C1 segment of cervical spinal cord (tissue), 14 donors: ENCODE results near the gene FLYWCH1.

Experiments
- DNase-seq, 14 donors: peaks; one replicate each; lab custom pipeline; 2025; lab: John Stamatoyannopoulos, UW

FLYWCH1 gene

GRCh38 chr16:2950773-2951172 is 39.0 kb downstream of the FLYWCH1 start:
- DNase-seq = no peak

- DNase-seq = no peak
Observed at GRCh38 chr16:2952679-2953078, 40.9 kb downstream of the FLYWCH1 start.

GRCh38 chr16:2953706-2954627 is 42.2 kb downstream of the FLYWCH1 start:
- no peak for DNase-seq

GRCh38 chr16:2954656-2955381 is 43.1 kb downstream of the FLYWCH1 start:
- no peak for DNase-seq

- no peak for DNase-seq
Observed at GRCh38 chr16:2955438-2955778, 43.7 kb downstream of the FLYWCH1 start.

GRCh38 chr16:2955779-2956578 is 44.2 kb downstream of the FLYWCH1 start:
- DNase-seq = no peak

- DNase-seq = no peak
Observed at GRCh38 chr16:2956579-2956956, 44.8 kb downstream of the FLYWCH1 start.

- DNase-seq = no peak
Observed at GRCh38 chr16:2959206-2959605, 47.5 kb downstream of the FLYWCH1 start.

- DNase-seq = no peak
Observed at GRCh38 chr16:2960183-2961010, 48.7 kb downstream of the FLYWCH1 start.

- DNase-seq = no peak
Observed at GRCh38 chr16:2962334-2963073, 50.8 kb downstream of the FLYWCH1 start.

- DNase-seq = no peak
Observed at GRCh38 chr16:2963074-2963722, 51.5 kb downstream of the FLYWCH1 start.

GRCh38 chr16:2963723-2964474 is 52.2 kb downstream of the FLYWCH1 start, which contains the start of gene KREMEN2:
KREMEN2 (plus strand) TSS chr16:2964275; CDS start chr16:2964521, 246 bp downstream.
- DNase-seq = no peak

- DNase-seq = no peak
Observed at GRCh38 chr16:2964475-2965336, 53.0 kb downstream of the FLYWCH1 start.

- no peak for DNase-seq
Observed at GRCh38 chr16:2966043-2966807, 54.5 kb downstream of the FLYWCH1 start.

GRCh38 chr16:2966808-2967191 is 55.1 kb downstream of the FLYWCH1 start:
- DNase-seq = no peak

GRCh38 chr16:2967211-2967631 is 55.5 kb downstream of the FLYWCH1 start:
- DNase-seq = no peak

GRCh38 chr16:2967721-2968161 is 56.0 kb downstream of the FLYWCH1 start:
- DNase-seq = no peak
